K562 (cell line): ENCODE data around the gene CLTRN. TPM values are rescaled to one million over a fixed set of nuclear protein-coding genes. Genes with fewer than 3 reads are reported as not detected.

Experiments used
- ATAC-seq: fragments of 200-7000 bp; cut with Tn5 transposase; 3 replicates; pipeline ENCODE4 v1.9.1; 2020; ENCODE audit warnings: moderate library complexity
- BruUV-seq: library from RNA; stranded (reverse); fragments of 400-500 nt; replicated peaks from 2 replicates; lab custom pipeline; 2021; lab: Mats Ljungman, UMichigan
- CTCF ChIA-PET: fragments of 300-600 bp; formaldehyde crosslinking; extraction: SDS; loops from one replicate; lab custom pipeline; 2021; ENCODE audit warnings: low intra/inter-chr PET ratio; lab: Yijun Ruan, JAX
- POLR2A ChIA-PET: fragments of 300-600, 350-650 bp; sonication (Branson Sonifier 250); formaldehyde crosslinking; extraction: SDS; loops from one replicate; lab custom pipeline; 2021; ENCODE audit warnings: antibody characterized with exemption, inconsistent platforms; lab: Yijun Ruan, JAX
- DNase-seq, 4 experiments: peaks; one replicate each; pipeline versions ENCODE4 v3.0.0 to v3.0.0-alpha.2; 2011 to 2018; ENCODE audit warnings: low spot score in 3 of 4, mixed read lengths in 3 of 4; ENCODE audit errors: extremely low read depth in 1 of 4
- FAIRE-seq: peaks from 2 replicates; lab custom pipeline; 2011; peaks lifted over from hg19 to GRCh38; lab: Jason Lieb, UNC
- H2AFZ ChIP-seq: 2 replicates; pipeline ENCODE4 v1.6.0; 2011; ENCODE audit warnings: low read depth, low read length, control low read depth, inconsistent platforms
- H3K27ac ChIP-seq: fragments of 200-600 bp; 3 replicates; pipeline ENCODE4 v1.8.0; 2011; ENCODE audit warnings: low read depth, mild to moderate bottlenecking, control low read depth, inconsistent platforms, low read length, moderate library complexity, mixed read lengths; ENCODE audit errors: extremely low read depth
- H3K27me3 ChIP-seq, 2 experiments: fragments of 300-600 bp in 1 of 2; 2 replicates in 1 of 2; 3 replicates in 1 of 2; pipeline versions ENCODE4 v1.6.0 to v1.8.0; 2011; ENCODE audit warnings: inconsistent platforms in 2 of 2, low read length in 2 of 2, mild to moderate bottlenecking in 1 of 2, mixed read lengths in 1 of 2, moderate library complexity in 1 of 2; ENCODE audit not compliant: control insufficient read depth in 2 of 2, insufficient read depth in 2 of 2
- H3K36me3 ChIP-seq: fragments of 300-600 bp; 3 replicates; pipeline ENCODE4 v1.8.0; 2011; ENCODE audit warnings: mild to moderate bottlenecking, low read length, inconsistent platforms; ENCODE audit not compliant: control insufficient read depth, insufficient read depth
- H3K4me1 ChIP-seq, 2 experiments: fragments of 200-600 bp in 1 of 2; replicated peaks in 1 of 2; 2 replicates in 1 of 2; 3 replicates in 1 of 2; pipeline versions ENCODE4 v1.5.1 to v1.8.0; 2011; ENCODE audit warnings: inconsistent platforms in 2 of 2, low read length in 2 of 2, mild to moderate bottlenecking in 1 of 2, mixed read lengths in 1 of 2, moderate library complexity in 1 of 2; ENCODE audit not compliant: control insufficient read depth in 2 of 2, insufficient read depth in 2 of 2
- H3K4me2 ChIP-seq: 2 replicates; pipeline ENCODE4 v1.6.1; 2011; ENCODE audit warnings: low read length, control low read depth, inconsistent platforms, mixed read lengths; ENCODE audit not compliant: insufficient read depth
- H3K4me3 ChIP-seq: fragments of 200-600 bp; sonication (generic), shearing (Covaris generic); 2 replicates; pipeline ENCODE4 v1.5.1; 2016; ENCODE audit warnings: control low read depth, inconsistent platforms
- H3K79me2 ChIP-seq: fragments of 200-600 bp; 3 replicates; pipeline ENCODE4 v1.8.0; 2011; ENCODE audit warnings: low read length, inconsistent platforms; ENCODE audit not compliant: control insufficient read depth, insufficient read depth
- H3K9ac ChIP-seq, 2 experiments: 2 replicates each; pipeline versions ENCODE4 v1.6.0 to v1.6.1; 2011; ENCODE audit warnings: low read depth in 2 of 2, low read length in 2 of 2, control low read depth in 1 of 2, inconsistent platforms in 1 of 2, mild to moderate bottlenecking in 1 of 2, mixed read lengths in 1 of 2; ENCODE audit not compliant: insufficient read depth in 1 of 2
- H3K9me1 ChIP-seq: one replicate; pipeline ENCODE4 v1.6.0; 2011; ENCODE audit warnings: inconsistent platforms, mild to moderate bottlenecking, low read length, moderate library complexity; ENCODE audit not compliant: control insufficient read depth, insufficient read depth
- H3K9me3 ChIP-seq: replicated peaks from 2 replicates; pipeline ENCODE4 v1.5.1; 2011; ENCODE audit warnings: low read depth, low read length, inconsistent platforms; ENCODE audit not compliant: control insufficient read depth, insufficient read depth
- H4K20me1 ChIP-seq: replicated peaks from 2 replicates; pipeline ENCODE4 v1.6.1; 2011; ENCODE audit warnings: low read length, inconsistent platforms, mixed read lengths; ENCODE audit not compliant: control insufficient read depth, insufficient read depth
- PHB2 ChIP-seq: fragments of 450-650 bp; IDR thresholded peaks from 2 replicates; pipeline ENCODE4 v1.6.1; 2017; ENCODE audit warnings: low read depth
- RAD21 ChIP-seq, 2 experiments: fragments of 250-450 bp in 1 of 2; fragments of 450-650 bp in 1 of 2; sonication (Bioruptor Pico) in 1 of 2; formaldehyde crosslinking in 1 of 2; IDR thresholded peaks in 1 of 2; conservative IDR thresholded peaks in 1 of 2; 2 replicates each; pipeline versions ENCODE4 v1.4.0 to v1.8.0; 2020 to 2022; ENCODE audit warnings: mild to moderate bottlenecking in 2 of 2, moderate library complexity in 1 of 2
- SMC3 ChIP-seq: conservative IDR thresholded peaks from 2 replicates; pipeline ENCODE4 v1.6.1; 2011; ENCODE audit warnings: low read depth, low read length, improper control_type of control experiment; ENCODE audit not compliant: insufficient read depth
- WGBS: fragments of 100-300 bp; shearing (Covaris generic); methylation state at CpG from one replicate; pipeline ENCODE4 v1.1.6; 2016; ENCODE audit warnings: low coverage, mixed read lengths; ENCODE audit not compliant: insufficient coverage; ENCODE audit errors: missing lambda C conversion rate; 5-methylcytosine and 5-hydroxymethylcytosine counted together
- in situ Hi-C: fragments of 300-500 bp; cut with MboI; formaldehyde crosslinking; loops from 4 replicates; pipeline ENCODE4 v1.15.0; 2018; ENCODE audit warnings: inconsistent platforms, mixed read lengths
- intact Hi-C: fragments of 100-400 bp; cut with micrococcal nuclease; formaldehyde crosslinking; loops from 2 replicates; pipeline ENCODE4 v1.14.2; 2022
- polyA plus RNA-seq, 8 experiments: library from polyadenylated mRNA; depleted of rRNA in 4 of 8; stranded (reverse) in 5 of 8; unstranded in 3 of 8; fragments of >200 nt; fragmentation: Nextera tagmentation in 2 of 8; fragmentation: Illumina TruSeq in 1 of 8; extraction: Ambion mirVana in 2 of 8; extraction: Trizol in 1 of 8; gene quantifications; 2 replicates each; pipeline versions ENCODE4 v1.2.1 to v1.2.3, GENCODE V29; 2011 to 2014; ENCODE audit warnings: inconsistent platforms in 1 of 8, missing spikeins in 1 of 8
- total RNA-seq, 7 experiments: library from RNA; depleted of rRNA in 6 of 7; stranded (reverse); fragments of >200 nt in 6 of 7; fragmentation: Illumina TruSeq in 2 of 7; extraction: Trizol in 2 of 7; gene quantifications; 2 replicates each; pipeline versions ENCODE4 v1.2.1 to v1.2.3, GENCODE V29; 2011 to 2021; ENCODE audit warnings: low replicate concordance in 1 of 7
- TF ChIP-seq, protein P1 (sequence below), 3 experiments: IDR thresholded peaks in 2 of 3; conservative IDR thresholded peaks in 1 of 3; 2 replicates each; pipeline ENCODE4 v1.5.1; 2011 to 2012; ENCODE audit warnings: low read length in 3 of 3, mild to moderate bottlenecking in 3 of 3, control low read depth in 2 of 3, improper control_type of control experiment in 1 of 3, inconsistent platforms in 1 of 3, low read depth in 1 of 3, mixed read lengths in 1 of 3, moderate library complexity in 1 of 3; ENCODE audit not compliant: insufficient read depth in 2 of 3

Gene CLTRN
- total and polyA plus RNA-seq, 9 of the 15 experiments (the other 6 are each of a cell fraction or from before 2014, with no cell fraction given) = 0.11 to 0.36 (median 0.18) TPM; not detected in 2

DNA sequence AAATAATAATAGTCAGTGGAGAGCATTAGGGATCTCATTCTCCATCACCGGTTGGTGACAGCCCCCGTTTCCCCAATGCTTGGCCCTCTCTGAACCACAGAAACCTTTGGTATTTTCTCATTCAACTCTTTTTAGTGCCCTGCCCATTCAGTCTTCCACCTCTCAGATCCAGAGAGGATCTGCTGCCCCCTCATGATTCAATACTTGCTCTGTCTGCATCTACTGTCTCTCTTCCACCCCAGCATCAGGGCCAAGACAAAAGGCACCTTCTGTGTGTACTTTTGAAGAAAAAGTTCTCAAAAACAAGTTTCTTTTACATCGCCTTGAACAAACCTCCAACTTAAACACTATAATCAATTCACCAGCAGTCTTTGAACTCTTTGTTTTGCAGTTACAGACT, 19.3 kb downstream of the CLTRN start:
- CTCF ChIA-PET = no interaction called here
- POLR2A ChIA-PET = no interaction called here
- FAIRE-seq (no peak), DNase-seq (peak in 1 of 4 experiments; percentile 8), ATAC-seq (no peak; the same call in 2 of the 3 replicates)
- H3K79me2 ChIP-seq = no peaks in the 10 kb centered on the region
- in situ Hi-C loops (loop anchor here (10.0 kb wide), 1 partner anchor 80 kb away; no protein-coding TSS in a partner anchor), intact Hi-C loops (loop anchor here (2.0 to 5.0 kb wide), 2 partner anchors 76 to 173 kb away; no protein-coding TSS in a partner anchor)
- no peak overlapping the region for H3K27ac ChIP-seq
- no peaks in the 10 kb centered on the region; a peak in 1 of 5 replicates for H3K27me3 ChIP-seq
- no peak overlapping the region for H3K4me2 ChIP-seq
- H4K20me1 ChIP-seq = no peaks in the 10 kb centered on the region
- no peaks in the 10 kb centered on the region for H3K4me1 ChIP-seq
- TF ChIP-seq, protein P1, sequence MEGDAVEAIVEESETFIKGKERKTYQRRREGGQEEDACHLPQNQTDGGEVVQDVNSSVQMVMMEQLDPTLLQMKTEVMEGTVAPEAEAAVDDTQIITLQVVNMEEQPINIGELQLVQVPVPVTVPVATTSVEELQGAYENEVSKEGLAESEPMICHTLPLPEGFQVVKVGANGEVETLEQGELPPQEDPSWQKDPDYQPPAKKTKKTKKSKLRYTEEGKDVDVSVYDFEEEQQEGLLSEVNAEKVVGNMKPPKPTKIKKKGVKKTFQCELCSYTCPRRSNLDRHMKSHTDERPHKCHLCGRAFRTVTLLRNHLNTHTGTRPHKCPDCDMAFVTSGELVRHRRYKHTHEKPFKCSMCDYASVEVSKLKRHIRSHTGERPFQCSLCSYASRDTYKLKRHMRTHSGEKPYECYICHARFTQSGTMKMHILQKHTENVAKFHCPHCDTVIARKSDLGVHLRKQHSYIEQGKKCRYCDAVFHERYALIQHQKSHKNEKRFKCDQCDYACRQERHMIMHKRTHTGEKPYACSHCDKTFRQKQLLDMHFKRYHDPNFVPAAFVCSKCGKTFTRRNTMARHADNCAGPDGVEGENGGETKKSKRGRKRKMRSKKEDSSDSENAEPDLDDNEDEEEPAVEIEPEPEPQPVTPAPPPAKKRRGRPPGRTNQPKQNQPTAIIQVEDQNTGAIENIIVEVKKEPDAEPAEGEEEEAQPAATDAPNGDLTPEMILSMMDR (IDR thresholded peaks at IDR 0.05 in 2 of 3, conservative IDR thresholded peaks at IDR 0.05 in 1 of 3; ENCODE audit: insufficient read depth in 2 of 3, low read depth in 1 of 3, low read length in 3 of 3) = 0 out of 6 replicates have a peak, but pooled peaks of 1 of the 3 experiments have one; percentile 21
- TF ChIP-seq PHB2 (no peak), SMC3 (0 out of 2 replicates have a peak, but pooled peaks have one; percentile 4), RAD21 (CRISPR knock-in tag; conservative IDR thresholded peaks at IDR 0.05 in 1 of 2, IDR thresholded peaks at IDR 0.05 in 1 of 2) (peak in 1 of 2 experiments; percentile 37; a peak in 2 of 4 replicates)
- H3K4me3 ChIP-seq = no peak overlapping the region
- H2AFZ ChIP-seq = no peak overlapping the region
- WGBS = 25% methylated on average over 3 of the region's 3 CpGs
- H3K36me3 ChIP-seq = no peaks in the 10 kb centered on the region
- H3K9ac ChIP-seq = no peak overlapping the region
- H3K9me1 ChIP-seq = no peaks in the 10 kb centered on the region
- H3K9me3 ChIP-seq = no peaks in the 10 kb centered on the region
- BruUV-seq = no TSS peak
